Activated CD4-positive, CD25-positive, alpha-beta regulatory T cell (primary cell): ENCODE data around the gene SLC35A5.

Source experiments
- DNase-seq, 4 experiments: peaks; one replicate each; lab custom pipeline; 2025; lab: John Stamatoyannopoulos, UW

SLC35A5 gene

DNA sequence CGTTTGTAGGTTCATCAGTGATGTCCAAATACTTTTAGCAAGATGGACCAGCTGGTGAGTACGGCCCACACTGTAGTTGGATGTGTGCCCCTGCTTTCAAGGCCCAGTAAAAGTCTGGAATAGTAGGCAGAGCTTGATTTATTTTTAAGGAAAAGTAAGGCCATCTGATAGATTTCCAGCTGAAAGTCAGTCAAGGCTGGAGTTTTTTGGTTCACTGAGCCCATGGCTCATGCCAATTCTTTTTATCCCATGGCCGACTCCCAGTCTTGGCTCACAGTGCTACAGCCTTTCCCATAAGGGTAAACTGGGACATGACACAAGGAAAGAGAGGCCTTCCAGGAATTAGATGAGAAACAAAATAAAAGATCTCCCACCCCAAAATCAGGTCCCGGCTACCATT, 65.6 kb downstream of the SLC35A5 start:
- no peak for DNase-seq

- DNase-seq = no peak
Measured at GRCh38 chr3:112627919-112628466, 66.1 kb downstream of the SLC35A5 start.

- DNase-seq = no peak
Measured at GRCh38 chr3:112629425-112629824, 67.6 kb downstream of the SLC35A5 start.

- DNase-seq = no peak
Measured at GRCh38 chr3:112631257-112631656, 69.4 kb downstream of the SLC35A5 start.

DNA sequence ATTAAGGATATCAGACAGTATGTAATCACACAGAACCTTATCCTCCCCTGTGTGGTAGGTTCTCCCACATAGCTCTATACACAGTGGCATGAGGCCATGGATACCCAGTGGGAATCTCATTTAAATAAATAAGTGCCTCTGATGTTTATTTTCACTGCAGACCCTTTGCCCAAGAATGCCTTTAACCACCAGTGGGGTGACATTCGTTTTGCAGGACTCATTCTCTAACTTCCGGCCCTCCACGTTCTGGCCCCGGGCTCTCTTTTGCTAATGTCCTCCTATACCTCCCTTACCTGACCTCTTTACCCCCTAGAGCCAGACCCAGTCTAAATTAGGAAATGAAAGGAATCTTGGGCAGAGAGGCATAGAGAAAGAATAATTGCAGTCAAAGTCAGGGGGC, 70.8 kb downstream of the SLC35A5 start:
- DNase-seq = no peak

- no peak for DNase-seq
Measured at GRCh38 chr3:112633191-112633590, 71.3 kb downstream of the SLC35A5 start.

DNA sequence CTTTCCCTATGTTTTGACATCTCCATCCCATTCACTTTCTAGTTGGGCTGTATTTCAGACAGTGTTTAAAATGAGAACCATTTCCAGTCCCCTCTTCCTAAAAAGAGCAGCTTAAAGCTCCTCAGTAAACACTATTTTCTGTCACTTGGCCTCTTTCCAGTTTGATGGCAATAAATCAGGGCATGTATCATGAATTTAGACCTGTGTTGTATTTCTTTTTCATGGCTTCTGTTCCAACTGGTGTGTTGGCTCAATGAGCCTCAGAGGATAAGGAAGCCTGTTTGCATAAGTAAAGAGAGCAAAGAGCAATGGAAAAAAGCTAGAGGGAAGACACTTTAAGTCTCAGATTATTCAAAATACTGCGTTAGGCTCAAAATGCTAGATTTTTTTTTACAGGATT, 71.9 kb downstream of the SLC35A5 start:
- DNase-seq = no peak

- no peak for DNase-seq
Measured at GRCh38 chr3:112634786-112635541, 73.1 kb downstream of the SLC35A5 start.
